ENCODE data around the gene CELF5.
"Not testable (repeated sequence)": the region's sequence is repeated elsewhere in the genome, so short reads cannot be mapped to it uniquely, and the experiment has no call there.

CELF5 gene

GRCh38 chr19:3233831-3234230 lies 9.4 kb downstream of the CELF5 start:
- H3K27ac ChIP-seq: no peak overlapping the region
- no peak overlapping the region for H3K4me3 ChIP-seq (ENCODE audit: low read depth, low read length)
- TF ChIP-seq, protein P1, sequence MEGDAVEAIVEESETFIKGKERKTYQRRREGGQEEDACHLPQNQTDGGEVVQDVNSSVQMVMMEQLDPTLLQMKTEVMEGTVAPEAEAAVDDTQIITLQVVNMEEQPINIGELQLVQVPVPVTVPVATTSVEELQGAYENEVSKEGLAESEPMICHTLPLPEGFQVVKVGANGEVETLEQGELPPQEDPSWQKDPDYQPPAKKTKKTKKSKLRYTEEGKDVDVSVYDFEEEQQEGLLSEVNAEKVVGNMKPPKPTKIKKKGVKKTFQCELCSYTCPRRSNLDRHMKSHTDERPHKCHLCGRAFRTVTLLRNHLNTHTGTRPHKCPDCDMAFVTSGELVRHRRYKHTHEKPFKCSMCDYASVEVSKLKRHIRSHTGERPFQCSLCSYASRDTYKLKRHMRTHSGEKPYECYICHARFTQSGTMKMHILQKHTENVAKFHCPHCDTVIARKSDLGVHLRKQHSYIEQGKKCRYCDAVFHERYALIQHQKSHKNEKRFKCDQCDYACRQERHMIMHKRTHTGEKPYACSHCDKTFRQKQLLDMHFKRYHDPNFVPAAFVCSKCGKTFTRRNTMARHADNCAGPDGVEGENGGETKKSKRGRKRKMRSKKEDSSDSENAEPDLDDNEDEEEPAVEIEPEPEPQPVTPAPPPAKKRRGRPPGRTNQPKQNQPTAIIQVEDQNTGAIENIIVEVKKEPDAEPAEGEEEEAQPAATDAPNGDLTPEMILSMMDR (IDR thresholded peaks at IDR 0.05; ENCODE audit: low read depth, low read length): no peak
- H3K9me3 ChIP-seq (ENCODE audit: severe bottlenecking): no peaks in the 10 kb centered on the region
- no peaks in the 10 kb centered on the region for H3K36me3 ChIP-seq
- no peaks in the 10 kb centered on the region for H3K27me3 ChIP-seq (ENCODE audit: insufficient read depth, low read depth, severe bottlenecking)
- no peak for DNase-seq

DNA sequence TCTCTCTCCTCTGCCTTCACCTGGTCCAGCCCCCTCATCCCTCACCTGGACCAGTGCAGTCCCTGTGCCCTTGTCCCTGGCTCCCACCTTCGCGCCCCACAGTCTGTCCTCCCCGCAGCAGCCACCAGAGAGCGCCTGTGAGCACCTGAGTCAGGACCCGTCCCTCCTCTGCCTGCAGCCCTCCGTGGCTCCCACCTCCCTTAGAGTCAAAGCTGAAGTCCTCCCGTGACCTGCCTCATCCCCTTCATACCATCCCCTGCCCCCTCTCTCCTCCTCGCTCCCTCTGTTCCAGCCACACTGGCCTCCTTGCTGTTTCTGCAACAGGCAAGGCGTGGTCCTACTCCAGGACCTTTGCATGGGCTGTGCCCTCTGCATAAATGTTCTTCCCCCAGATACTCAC lies 10.3 kb downstream of the CELF5 start:
- no peaks in the 10 kb centered on the region for H3K9me3 ChIP-seq (ENCODE audit: severe bottlenecking)
- H3K36me3 ChIP-seq: no peaks in the 10 kb centered on the region
- TF ChIP-seq, protein P1 (IDR thresholded peaks at IDR 0.05; ENCODE audit: low read depth, low read length): peak; percentile 82
- H3K4me3 ChIP-seq (ENCODE audit: low read depth, low read length): no peak overlapping the region
- peak; percentile 42 for DNase-seq
- H3K27ac ChIP-seq: no peak overlapping the region
- H3K27me3 ChIP-seq (ENCODE audit: insufficient read depth, low read depth, severe bottlenecking): no peaks in the 10 kb centered on the region

DNA sequence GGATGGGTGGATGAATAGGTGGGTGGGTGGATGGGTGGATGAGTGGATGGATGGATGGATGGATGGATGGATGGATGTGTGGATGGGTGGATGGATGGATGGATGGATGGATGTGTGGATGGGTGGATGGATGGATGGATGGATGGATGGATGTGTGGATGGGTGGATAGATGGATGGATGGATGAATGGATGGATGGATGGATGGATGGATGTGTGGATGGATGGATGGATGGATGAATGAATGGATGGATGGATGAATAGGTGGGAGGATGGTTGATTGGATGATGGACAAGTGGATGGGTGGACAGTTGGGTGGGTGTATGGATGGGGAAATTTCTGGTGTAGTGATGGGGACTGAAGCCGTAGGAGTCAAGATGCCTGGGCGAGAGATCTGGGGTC lies 11.1 kb downstream of the CELF5 start:
- not testable (repeated sequence) for H3K27ac ChIP-seq; DNase-seq; H3K4me3 ChIP-seq (ENCODE audit: low read depth, low read length); H3K27me3 ChIP-seq (ENCODE audit: insufficient read depth, low read depth, severe bottlenecking); H3K36me3 ChIP-seq; H3K9me3 ChIP-seq (ENCODE audit: severe bottlenecking)

- Histone ChIP-seq H3K27ac (no peak overlapping the region), H3K36me3 (no peaks in the 10 kb centered on the region), H3K9me3 (ENCODE audit: severe bottlenecking) (no peaks in the 10 kb centered on the region), H3K27me3 (ENCODE audit: insufficient read depth, low read depth, severe bottlenecking) (no peaks in the 10 kb centered on the region), H3K4me3 (ENCODE audit: low read depth, low read length) (no peak overlapping the region)
- DNase-seq: no peak
- TF ChIP-seq, protein P1 (IDR thresholded peaks at IDR 0.05; ENCODE audit: low read depth, low read length): no peak
Measured at GRCh38 chr19:3236272-3236671, 11.8 kb downstream of the CELF5 start.

DNA sequence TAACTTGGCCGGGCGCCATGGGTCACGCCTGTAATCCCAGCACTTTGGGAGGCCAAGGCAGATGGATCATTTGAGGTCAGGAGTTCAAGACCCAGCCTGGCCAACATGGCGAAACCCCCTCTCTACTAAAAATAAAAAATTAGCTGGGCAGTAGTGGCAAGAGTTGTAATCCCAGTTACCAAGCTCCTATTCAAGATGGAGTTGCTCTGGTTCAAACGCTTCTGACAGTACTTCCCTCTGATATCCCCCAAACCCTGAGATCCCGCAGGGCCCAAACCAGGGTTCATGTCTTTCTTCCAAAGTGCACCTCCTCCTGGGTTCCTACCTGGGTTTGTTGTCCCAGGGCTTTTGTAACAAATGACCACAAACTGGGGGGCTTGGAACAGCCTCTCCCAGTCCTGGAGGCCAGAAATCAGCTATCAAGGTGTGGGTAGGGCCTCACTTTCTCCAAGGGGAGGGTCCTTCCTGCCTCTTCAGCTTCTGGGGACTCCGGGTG lies 13.7 kb downstream of the CELF5 start:
- TF ChIP-seq, protein P1 (IDR thresholded peaks at IDR 0.05; ENCODE audit: low read depth, low read length): no peak
- H3K27ac ChIP-seq: no peak overlapping the region
- no peaks in the 10 kb centered on the region for H3K9me3 ChIP-seq (ENCODE audit: severe bottlenecking)
- no peak for DNase-seq
- no peaks in the 10 kb centered on the region for H3K27me3 ChIP-seq (ENCODE audit: insufficient read depth, low read depth, severe bottlenecking)
- H3K36me3 ChIP-seq: no peaks in the 10 kb centered on the region
- no peak overlapping the region for H3K4me3 ChIP-seq (ENCODE audit: low read depth, low read length)

GRCh38 chr19:3239367-3239766 lies 14.9 kb downstream of the CELF5 start:
- TF ChIP-seq, protein P1 (IDR thresholded peaks at IDR 0.05; ENCODE audit: low read depth, low read length): no peak
- DNase-seq: no peak
- no peaks in the 10 kb centered on the region for H3K36me3 ChIP-seq
- H3K4me3 ChIP-seq (ENCODE audit: low read depth, low read length): no peak overlapping the region
- H3K27me3 ChIP-seq (ENCODE audit: insufficient read depth, low read depth, severe bottlenecking): no peaks in the 10 kb centered on the region
- no peak overlapping the region for H3K27ac ChIP-seq
- H3K9me3 ChIP-seq (ENCODE audit: severe bottlenecking): no peaks in the 10 kb centered on the region

All from WERI-Rb-1 (cell line).